Astrocyte (in vitro differentiated cells and primary cell): Measurements from ENCODE around the gene CMIP. TPM values are rescaled to one million over a fixed set of nuclear protein-coding genes. Genes with fewer than 3 reads are reported as not detected.

Experiments used
- DNase-seq: peaks from one replicate; pipeline ENCODE4 v3.0.0-alpha.2; 2010; ENCODE audit warnings: low read depth
- FAIRE-seq: peaks from 2 replicates; lab custom pipeline; 2011; peaks lifted over from hg19 to GRCh38; lab: Jason Lieb, UNC
- H2AFZ ChIP-seq: 2 replicates; pipeline ENCODE4 v1.6.0; 2012; ENCODE audit warnings: low read depth, low read length, inconsistent platforms
- H3K27ac ChIP-seq: 2 replicates; pipeline ENCODE4 v1.5.1; 2011; ENCODE audit warnings: low read depth, low read length, inconsistent platforms
- H3K27me3 ChIP-seq: 2 replicates; pipeline ENCODE4 v1.6.0; 2011; ENCODE audit warnings: low read length, inconsistent platforms; ENCODE audit not compliant: insufficient read depth
- H3K36me3 ChIP-seq: 2 replicates; pipeline ENCODE4 v1.5.1; 2011; ENCODE audit warnings: low read length, inconsistent platforms; ENCODE audit not compliant: insufficient read depth
- H3K4me1 ChIP-seq: 2 replicates; pipeline ENCODE4 v1.5.1; 2011; ENCODE audit warnings: low read length, inconsistent platforms; ENCODE audit not compliant: insufficient read depth
- H3K4me2 ChIP-seq: 2 replicates; pipeline ENCODE4 v1.6.0; 2012; ENCODE audit warnings: low read length, inconsistent platforms
- H3K4me3 ChIP-seq: 2 replicates; pipeline ENCODE4 v1.5.1; 2011; ENCODE audit warnings: low read depth, mild to moderate bottlenecking, low read length, inconsistent platforms; ENCODE audit not compliant: insufficient read depth
- H3K79me2 ChIP-seq: 2 replicates; pipeline ENCODE4 v1.6.0; 2012; ENCODE audit warnings: mild to moderate bottlenecking, low read length, inconsistent platforms; ENCODE audit not compliant: insufficient read depth
- H3K9ac ChIP-seq: 2 replicates; pipeline ENCODE4 v1.6.0; 2012; ENCODE audit warnings: mild to moderate bottlenecking, low read length, inconsistent platforms
- H3K9me3 ChIP-seq: 2 replicates; pipeline ENCODE4 v1.5.1; 2012; ENCODE audit warnings: low read depth, mild to moderate bottlenecking, low read length, inconsistent platforms; ENCODE audit not compliant: insufficient read depth
- H4K20me1 ChIP-seq: 2 replicates; pipeline ENCODE4 v1.6.0; 2012; ENCODE audit warnings: low read length, inconsistent platforms; ENCODE audit not compliant: insufficient read depth
- H3K27ac Mint-ChIP-seq: one replicate; pipeline ENCODE4 v1.8.0; 2021; ENCODE audit warnings: mild to moderate bottlenecking, mixed read lengths; ENCODE audit not compliant: unreplicated experiment
- H3K27me3 Mint-ChIP-seq: one replicate; pipeline ENCODE4 v1.8.0; 2021; ENCODE audit warnings: low read depth, mixed read lengths; ENCODE audit not compliant: unreplicated experiment
- H3K36me3 Mint-ChIP-seq: one replicate; pipeline ENCODE4 v1.8.0; 2021; ENCODE audit warnings: low read depth, mixed read lengths; ENCODE audit not compliant: unreplicated experiment
- H3K4me1 Mint-ChIP-seq: one replicate; pipeline ENCODE4 v1.8.0; 2021; ENCODE audit warnings: low read depth, mixed read lengths; ENCODE audit not compliant: unreplicated experiment
- H3K4me3 Mint-ChIP-seq: one replicate; pipeline ENCODE4 v1.8.0; 2021; ENCODE audit warnings: mild to moderate bottlenecking, moderate library complexity, mixed read lengths; ENCODE audit not compliant: unreplicated experiment
- H3K9me3 Mint-ChIP-seq: one replicate; pipeline ENCODE4 v1.8.0; 2021; ENCODE audit warnings: mild to moderate bottlenecking, mixed read lengths; ENCODE audit not compliant: unreplicated experiment
- CTCF ChIP-seq: IDR thresholded peaks from 2 replicates; pipeline ENCODE4 v1.5.1; 2011; ENCODE audit warnings: low read depth, mild to moderate bottlenecking, inconsistent platforms, low read length, moderate library complexity; ENCODE audit not compliant: insufficient read depth
- EZH2 ChIP-seq: IDR thresholded peaks from 2 replicates; pipeline ENCODE4 v1.6.1; 2012; ENCODE audit warnings: mild to moderate bottlenecking, low read length, inconsistent platforms; ENCODE audit not compliant: insufficient read depth
- total RNA-seq: library from RNA; stranded (reverse); gene quantifications from 2 replicates; pipeline ENCODE4 v1.2.1, GENCODE V29; 2021

CMIP gene
- total RNA-seq, 1 donor from 2014 or later, result 71.5 TPM

- Histone ChIP-seq H3K9me3 (no peaks in the 10 kb centered on the region), H2AFZ (no peak overlapping the region), H3K4me3 (no peak overlapping the region), H3K4me2 (no peak overlapping the region), H3K79me2 (peaks cover 90% of the 10 kb centered on the region), H3K9ac (no peak overlapping the region), H4K20me1 (peaks cover 95% of the 10 kb centered on the region), H3K4me1 (peaks cover 27% of the 10 kb centered on the region), H3K27me3 (no peaks in the 10 kb centered on the region), H3K36me3 (no peaks in the 10 kb centered on the region), H3K27ac (no peak overlapping the region)
- no peak overlapping the region for H3K4me3 Mint-ChIP-seq
- H3K9me3 Mint-ChIP-seq, result peaks cover 2% of the 10 kb centered on the region
- peaks cover 20% of the 10 kb centered on the region for H3K4me1 Mint-ChIP-seq
- FAIRE-seq (no peak), DNase-seq (no peak)
- TF ChIP-seq CTCF (no peak), EZH2 (no peak)
- no peaks in the 10 kb centered on the region for H3K27me3 Mint-ChIP-seq
- H3K36me3 Mint-ChIP-seq, result peaks cover 14% of the 10 kb centered on the region
- H3K27ac Mint-ChIP-seq, result no peak overlapping the region
Measured at GRCh38 chr16:81494888-81495287, 50.3 kb downstream of the CMIP start.

GRCh38 chr16:81495321-81496234, 51.0 kb downstream of the CMIP start:
- FAIRE-seq, result no peak
- H3K27me3 Mint-ChIP-seq, result no peaks in the 10 kb centered on the region
- H3K36me3 ChIP-seq, result no peaks in the 10 kb centered on the region

More at GRCh38 chr16:81495321-81496234, 51.0 kb downstream of the CMIP start:
- Histone ChIP-seq H3K4me1 (peaks cover 28% of the 10 kb centered on the region), H3K9ac (no peak overlapping the region), H3K27ac (no peak overlapping the region), H3K79me2 (peaks cover 85% of the 10 kb centered on the region), H2AFZ (no peak overlapping the region), H3K27me3 (no peaks in the 10 kb centered on the region), H4K20me1 (peaks cover 91% of the 10 kb centered on the region), H3K9me3 (no peaks in the 10 kb centered on the region), H3K4me3 (no peak overlapping the region), H3K4me2 (no peak overlapping the region)
- Mint-ChIP-seq H3K27ac (no peak overlapping the region), H3K4me1 (peaks cover 18% of the 10 kb centered on the region), H3K36me3 (peaks cover 15% of the 10 kb centered on the region), H3K4me3 (no peak overlapping the region), H3K9me3 (peaks cover 2% of the 10 kb centered on the region)
- DNase-seq, result no peak
- TF ChIP-seq EZH2 (no peak), CTCF (no peak)
